ENCODE results near the gene RNASEH2B.

Gene RNASEH2B

GRCh38 chr13:50894504-50894903, 15.1 kb upstream of the RNASEH2B start:
- H3K23ac ChIP-seq (ENCODE audit: low read length), result no peak overlapping the region
- H3K4ac ChIP-seq (ENCODE audit: low read depth, low read length), result no peak overlapping the region
- H2BK5ac ChIP-seq (ENCODE audit: low read length), result no peak overlapping the region
- no peak overlapping the region for H3K18ac ChIP-seq (ENCODE audit: low read length)
- no peaks in the 10 kb centered on the region for H3K36me3 ChIP-seq (ENCODE audit: control insufficient read depth, insufficient read depth, low read length)
- no peak overlapping the region for H2BK120ac ChIP-seq (ENCODE audit: low read depth, low read length)
- no peak overlapping the region for H3K56ac ChIP-seq (ENCODE audit: low read length)
- no peaks in the 10 kb centered on the region for H3K79me1 ChIP-seq (ENCODE audit: low read length)
- no peak overlapping the region for H4K5ac ChIP-seq (ENCODE audit: low read length)
- H3K79me2 ChIP-seq (ENCODE audit: control insufficient read depth, insufficient read depth, low read length), result no peaks in the 10 kb centered on the region
- H3K27me3 ChIP-seq (ENCODE audit: insufficient read depth, low read length, poor library complexity), result no peaks in the 10 kb centered on the region
- no CpG with 5 or more reads among the region's 2 CpGs for WGBS (ENCODE audit: extremely low coverage, insufficient coverage, low lambda C conversion rate)
- no peak overlapping the region for H3K4me2 ChIP-seq (ENCODE audit: low read length)
- DNase-seq, result no peak
- no peak overlapping the region for H2BK15ac ChIP-seq (replicated peaks; ENCODE audit: low read depth)
- no peak overlapping the region for H2AK5ac ChIP-seq (ENCODE audit: low read length)
- no peak overlapping the region for H3K4me3 ChIP-seq (ENCODE audit: low read length)
- no peak overlapping the region for H4K8ac ChIP-seq (ENCODE audit: low read depth, low read length)
- no peaks in the 10 kb centered on the region for H3K4me1 ChIP-seq (ENCODE audit: control insufficient read depth, low read depth, low read length)
- H3K9ac ChIP-seq (ENCODE audit: low read length), result no peak overlapping the region
- no peak overlapping the region for H3K27ac ChIP-seq (ENCODE audit: low read depth, low read length)

DNA sequence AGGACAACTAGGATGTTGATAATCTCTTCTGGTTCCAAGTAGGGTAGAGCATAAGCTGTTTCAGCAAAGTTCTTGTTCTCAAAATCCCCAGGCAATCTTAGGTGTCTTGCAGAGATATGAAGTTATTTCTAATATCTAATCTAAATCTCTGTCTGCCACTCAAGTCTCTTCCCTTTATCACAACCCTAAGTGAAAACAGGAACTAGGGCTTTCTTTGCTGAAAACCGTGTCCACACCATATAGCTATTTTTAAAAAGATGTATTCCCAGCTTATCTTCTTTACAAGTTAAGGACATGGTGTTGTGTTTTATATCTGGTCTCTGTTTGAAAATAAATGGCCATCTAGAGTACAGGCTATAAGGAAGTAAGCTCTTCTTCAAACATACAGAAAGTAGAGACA, 11.3 kb upstream of the RNASEH2B start:
- no peak overlapping the region for H3K18ac ChIP-seq (ENCODE audit: low read length)
- H3K27me3 ChIP-seq (ENCODE audit: insufficient read depth, low read length, poor library complexity), result no peaks in the 10 kb centered on the region
- H2BK120ac ChIP-seq (ENCODE audit: low read depth, low read length), result no peak overlapping the region
- no peak overlapping the region for H3K4me3 ChIP-seq (ENCODE audit: low read length)
- no peaks in the 10 kb centered on the region for H3K79me2 ChIP-seq (ENCODE audit: control insufficient read depth, insufficient read depth, low read length)
- no peaks in the 10 kb centered on the region for H3K4me1 ChIP-seq (ENCODE audit: control insufficient read depth, low read depth, low read length)
- H3K4ac ChIP-seq (ENCODE audit: low read depth, low read length), result no peak overlapping the region
- H3K23ac ChIP-seq (ENCODE audit: low read length), result no peak overlapping the region
- no peak overlapping the region for H3K9ac ChIP-seq (ENCODE audit: low read length)
- H3K36me3 ChIP-seq (ENCODE audit: control insufficient read depth, insufficient read depth, low read length), result no peaks in the 10 kb centered on the region
- no peak overlapping the region for H2AK5ac ChIP-seq (ENCODE audit: low read length)
- H3K27ac ChIP-seq (ENCODE audit: low read depth, low read length), result no peak overlapping the region
- no peak overlapping the region for H3K4me2 ChIP-seq (ENCODE audit: low read length)
- H3K56ac ChIP-seq (ENCODE audit: low read length), result no peak overlapping the region
- H2BK5ac ChIP-seq (ENCODE audit: low read length), result no peak overlapping the region
- no peak overlapping the region for H4K5ac ChIP-seq (ENCODE audit: low read length)
- H4K8ac ChIP-seq (ENCODE audit: low read depth, low read length), result no peak overlapping the region
- no peaks in the 10 kb centered on the region for H3K79me1 ChIP-seq (ENCODE audit: low read length)
- WGBS (ENCODE audit: extremely low coverage, insufficient coverage, low lambda C conversion rate), result no CpG with 5 or more reads among the region's 1 CpG
- DNase-seq, result no peak
- H2BK15ac ChIP-seq (replicated peaks; ENCODE audit: low read depth), result no peak overlapping the region

- no peak overlapping the region for H3K23ac ChIP-seq (ENCODE audit: low read length)
- no peak overlapping the region for H3K18ac ChIP-seq (ENCODE audit: low read length)
- no peaks in the 10 kb centered on the region for H3K4me1 ChIP-seq (ENCODE audit: control insufficient read depth, low read depth, low read length)
- no peak overlapping the region for H2BK120ac ChIP-seq (ENCODE audit: low read depth, low read length)
- H3K4ac ChIP-seq (ENCODE audit: low read depth, low read length), result no peak overlapping the region
- no peak overlapping the region for H3K56ac ChIP-seq (ENCODE audit: low read length)
- no peak overlapping the region for H2BK5ac ChIP-seq (ENCODE audit: low read length)
- H2AK5ac ChIP-seq (ENCODE audit: low read length), result no peak overlapping the region
- H3K36me3 ChIP-seq (ENCODE audit: control insufficient read depth, insufficient read depth, low read length), result no peaks in the 10 kb centered on the region
- DNase-seq, result no peak
- no peak overlapping the region for H2BK15ac ChIP-seq (replicated peaks; ENCODE audit: low read depth)
- no peak overlapping the region for H4K8ac ChIP-seq (ENCODE audit: low read depth, low read length)
- H3K27ac ChIP-seq (ENCODE audit: low read depth, low read length), result no peak overlapping the region
- no peaks in the 10 kb centered on the region for H3K79me1 ChIP-seq (ENCODE audit: low read length)
- no CpG with 5 or more reads among the region's 2 CpGs for WGBS (ENCODE audit: extremely low coverage, insufficient coverage, low lambda C conversion rate)
- H3K9ac ChIP-seq (ENCODE audit: low read length), result no peak overlapping the region
- no peaks in the 10 kb centered on the region for H3K27me3 ChIP-seq (ENCODE audit: insufficient read depth, low read length, poor library complexity)
- H3K4me2 ChIP-seq (ENCODE audit: low read length), result no peak overlapping the region
- no peak overlapping the region for H4K5ac ChIP-seq (ENCODE audit: low read length)
- no peak overlapping the region for H3K4me3 ChIP-seq (ENCODE audit: low read length)
- H3K79me2 ChIP-seq (ENCODE audit: control insufficient read depth, insufficient read depth, low read length), result no peaks in the 10 kb centered on the region
Measured at GRCh38 chr13:50901701-50902100, 7.9 kb upstream of the RNASEH2B start.

DNA sequence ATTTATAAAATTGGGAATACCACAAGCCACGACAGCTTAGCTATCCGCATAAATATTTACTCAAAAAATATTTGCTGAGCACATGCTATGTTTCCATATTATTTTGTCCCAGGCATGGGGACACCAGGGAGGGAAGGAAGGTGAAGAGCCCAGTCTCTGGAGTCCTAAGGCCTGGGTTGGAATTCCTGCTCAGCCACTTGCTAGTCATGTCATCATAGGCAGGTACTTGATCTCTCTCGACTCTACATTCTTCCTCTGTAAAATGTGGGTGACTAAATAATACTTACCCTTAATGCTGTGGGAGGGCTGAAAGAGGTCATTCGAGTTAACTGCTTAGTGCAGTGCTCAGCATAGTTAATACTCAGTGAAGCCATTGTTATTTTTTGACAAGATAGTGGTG, 4.3 kb upstream of the RNASEH2B start:
- Histone ChIP-seq H2BK15ac (replicated peaks; ENCODE audit: low read depth) (no peak overlapping the region), H3K4me3 (ENCODE audit: low read length) (no peak overlapping the region), H4K8ac (ENCODE audit: low read depth, low read length) (no peak overlapping the region), H3K4me1 (ENCODE audit: control insufficient read depth, low read depth, low read length) (no peaks in the 10 kb centered on the region), H3K36me3 (ENCODE audit: control insufficient read depth, insufficient read depth, low read length) (no peaks in the 10 kb centered on the region), H3K4me2 (ENCODE audit: low read length) (no peak overlapping the region), H3K23ac (ENCODE audit: low read length) (no peak overlapping the region), H2BK5ac (ENCODE audit: low read length) (no peak overlapping the region), H3K79me1 (ENCODE audit: low read length) (no peaks in the 10 kb centered on the region), H3K18ac (ENCODE audit: low read length) (no peak overlapping the region), H3K27ac (ENCODE audit: low read depth, low read length) (no peak overlapping the region), H4K5ac (ENCODE audit: low read length) (no peak overlapping the region), H3K9ac (ENCODE audit: low read length) (no peak overlapping the region), H2AK5ac (ENCODE audit: low read length) (no peak overlapping the region), H3K79me2 (ENCODE audit: control insufficient read depth, insufficient read depth, low read length) (no peaks in the 10 kb centered on the region), H2BK120ac (ENCODE audit: low read depth, low read length) (no peak overlapping the region), H3K27me3 (ENCODE audit: insufficient read depth, low read length, poor library complexity) (no peaks in the 10 kb centered on the region), H3K56ac (ENCODE audit: low read length) (no peak overlapping the region), H3K4ac (ENCODE audit: low read depth, low read length) (no peak overlapping the region)
- DNase-seq, result no peak
- no CpG with 5 or more reads among the region's 4 CpGs for WGBS (ENCODE audit: extremely low coverage, insufficient coverage, low lambda C conversion rate)

DNA sequence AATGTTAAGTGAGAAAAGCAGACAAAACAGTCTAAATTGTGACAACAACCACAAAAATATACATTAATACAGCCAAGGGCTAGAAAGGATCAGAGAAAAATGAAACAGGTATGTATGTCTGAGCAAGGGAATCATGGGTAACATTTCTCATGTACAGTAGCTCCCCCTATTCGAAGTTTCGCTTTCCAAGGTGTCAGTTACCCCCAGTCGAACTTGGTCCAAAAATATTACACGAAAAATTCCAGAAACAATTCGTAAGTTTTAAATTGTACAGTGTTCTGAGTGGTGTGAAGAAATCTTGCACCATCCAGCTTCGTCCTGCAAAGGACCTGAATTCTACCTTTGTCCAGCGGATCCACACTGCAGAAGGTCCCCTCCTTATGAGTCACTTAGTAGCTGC, 1.8 kb upstream of the RNASEH2B start:
- WGBS (ENCODE audit: extremely low coverage, insufficient coverage, low lambda C conversion rate), result no CpG with 5 or more reads among the region's 7 CpGs
- Histone ChIP-seq H3K18ac (ENCODE audit: low read length) (no peak overlapping the region), H3K79me1 (ENCODE audit: low read length) (peaks cover 3% of the 10 kb centered on the region), H2BK15ac (replicated peaks; ENCODE audit: low read depth) (no peak overlapping the region), H4K8ac (ENCODE audit: low read depth, low read length) (no peak overlapping the region), H3K79me2 (ENCODE audit: control insufficient read depth, insufficient read depth, low read length) (peaks cover 6% of the 10 kb centered on the region), H3K4ac (ENCODE audit: low read depth, low read length) (no peak overlapping the region), H2AK5ac (ENCODE audit: low read length) (no peak overlapping the region), H3K36me3 (ENCODE audit: control insufficient read depth, insufficient read depth, low read length) (no peaks in the 10 kb centered on the region), H3K4me2 (ENCODE audit: low read length) (no peak overlapping the region), H3K4me3 (ENCODE audit: low read length) (no peak overlapping the region), H3K9ac (ENCODE audit: low read length) (no peak overlapping the region), H3K4me1 (ENCODE audit: control insufficient read depth, low read depth, low read length) (peaks cover 2% of the 10 kb centered on the region), H3K23ac (ENCODE audit: low read length) (no peak overlapping the region), H3K27me3 (ENCODE audit: insufficient read depth, low read length, poor library complexity) (no peaks in the 10 kb centered on the region), H2BK5ac (ENCODE audit: low read length) (no peak overlapping the region), H4K5ac (ENCODE audit: low read length) (no peak overlapping the region), H2BK120ac (ENCODE audit: low read depth, low read length) (no peak overlapping the region), H3K56ac (ENCODE audit: low read length) (no peak overlapping the region), H3K27ac (ENCODE audit: low read depth, low read length) (no peak overlapping the region)
- DNase-seq, result no peak

- Histone ChIP-seq H3K36me3 (ENCODE audit: control insufficient read depth, insufficient read depth, low read length) (no peaks in the 10 kb centered on the region), H3K4ac (ENCODE audit: low read depth, low read length) (no peak overlapping the region), H3K18ac (ENCODE audit: low read length) (no peak overlapping the region), H2BK120ac (ENCODE audit: low read depth, low read length) (no peak overlapping the region), H2BK5ac (ENCODE audit: low read length) (no peak overlapping the region), H3K4me3 (ENCODE audit: low read length) (no peak overlapping the region), H3K9ac (ENCODE audit: low read length) (no peak overlapping the region), H3K4me1 (ENCODE audit: control insufficient read depth, low read depth, low read length) (peaks cover 2% of the 10 kb centered on the region), H2AK5ac (ENCODE audit: low read length) (no peak overlapping the region), H3K79me1 (ENCODE audit: low read length) (peaks cover 3% of the 10 kb centered on the region), H3K23ac (ENCODE audit: low read length) (no peak overlapping the region), H4K8ac (ENCODE audit: low read depth, low read length) (no peak overlapping the region), H2BK15ac (replicated peaks; ENCODE audit: low read depth) (no peak overlapping the region), H3K79me2 (ENCODE audit: control insufficient read depth, insufficient read depth, low read length) (peaks cover 6% of the 10 kb centered on the region), H3K4me2 (ENCODE audit: low read length) (no peak overlapping the region), H3K27ac (ENCODE audit: low read depth, low read length) (no peak overlapping the region), H3K27me3 (ENCODE audit: insufficient read depth, low read length, poor library complexity) (no peaks in the 10 kb centered on the region), H4K5ac (ENCODE audit: low read length) (no peak overlapping the region), H3K56ac (ENCODE audit: low read length) (no peak overlapping the region)
- WGBS (ENCODE audit: extremely low coverage, insufficient coverage, low lambda C conversion rate), result no CpG with 5 or more reads among the region's 4 CpGs
- no peak for DNase-seq
Measured at GRCh38 chr13:50908371-50908770, 1.2 kb upstream of the RNASEH2B start.
